H1 (cell line): Measurements from ENCODE around the gene BUD23. TPM values are rescaled to one million over a fixed set of nuclear protein-coding genes. Genes with fewer than 3 reads are reported as not detected.

ENCODE experiments used
- KDM1A ChIP-seq: fragments of 200-600, 300-600 bp; sonication (generic); IDR thresholded peaks from 2 replicates; pipeline ENCODE4 v1.7.1; 2016; ENCODE audit warnings: mild to moderate bottlenecking, low read length, borderline replicate concordance
- NANOG ChIP-seq: IDR thresholded peaks from 2 replicates; pipeline ENCODE4 v1.6.1; 2011; ENCODE audit warnings: low read length, low read depth, mild to moderate bottlenecking, inconsistent platforms; ENCODE audit not compliant: insufficient read depth, poor library complexity, severe bottlenecking
- SIN3A ChIP-seq, 2 experiments: IDR thresholded peaks in 1 of 2; conservative IDR thresholded peaks in 1 of 2; 2 replicates each; pipeline ENCODE4 v1.6.1; 2011 to 2012; ENCODE audit warnings: low read length in 2 of 2, improper control_type of control experiment in 1 of 2, low read depth in 1 of 2, mild to moderate bottlenecking in 1 of 2
- SIRT6 ChIP-seq: IDR thresholded peaks from one replicate; pipeline ENCODE4 v1.7.1; 2012; ENCODE audit warnings: low read length, inconsistent platforms
- SIX5 ChIP-seq: IDR thresholded peaks from 2 replicates; pipeline ENCODE4 v1.6.1; 2011; ENCODE audit warnings: mild to moderate bottlenecking, low read depth, low read length
- TBP ChIP-seq: IDR thresholded peaks from 2 replicates; pipeline ENCODE4 v1.6.1; 2011; ENCODE audit warnings: low read depth, low read length, improper control_type of control experiment
- YY1 ChIP-seq: IDR thresholded peaks from 2 replicates; pipeline ENCODE4 v1.6.1; 2011; ENCODE audit warnings: low read depth, mild to moderate bottlenecking, low read length
- polyA plus RNA-seq, 7 experiments: library from polyadenylated mRNA; depleted of rRNA in 3 of 7; stranded (reverse) in 5 of 7; unstranded in 2 of 7; fragments of >200 nt in 5 of 7; fragments of 200-250 nt in 2 of 7; gene quantifications; 1 replicate in 5 of 7; 2 replicates in 1 of 7; 4 replicates in 1 of 7; pipeline versions ENCODE4 v1.2.1 to v1.2.3, GENCODE V29; 2011 to 2013; ENCODE audit warnings: missing spikeins in 2 of 7, mixed read lengths in 2 of 7
- total RNA-seq: library from RNA; stranded (reverse); fragmentation: NEBNext Ultra II Directional; extraction: Animal tissue kit (Norgen Biotek cat#: 25700); gene quantifications from 2 replicates; pipeline ENCODE4 v1.2.1, GENCODE V29; 2021
- TF ChIP-seq, protein P1 (sequence below), 3 experiments: IDR thresholded peaks; 1 replicate in 2 of 3; 2 replicates in 1 of 3; pipeline versions ENCODE4 v1.5.1 to v1.6.1; 2011; ENCODE audit warnings: low read length in 3 of 3, mild to moderate bottlenecking in 3 of 3, inconsistent platforms in 2 of 3, low read depth in 1 of 3, moderate library complexity in 1 of 3; ENCODE audit not compliant: insufficient read depth in 1 of 3; ENCODE audit errors: control extremely low read depth in 1 of 3

The BUD23 gene
- total and polyA plus RNA-seq, 2 of the 8 experiments (the other 6 are each of a cell fraction or from before 2014, with no cell fraction given) = 72.3 to 78.4 TPM

DNA sequence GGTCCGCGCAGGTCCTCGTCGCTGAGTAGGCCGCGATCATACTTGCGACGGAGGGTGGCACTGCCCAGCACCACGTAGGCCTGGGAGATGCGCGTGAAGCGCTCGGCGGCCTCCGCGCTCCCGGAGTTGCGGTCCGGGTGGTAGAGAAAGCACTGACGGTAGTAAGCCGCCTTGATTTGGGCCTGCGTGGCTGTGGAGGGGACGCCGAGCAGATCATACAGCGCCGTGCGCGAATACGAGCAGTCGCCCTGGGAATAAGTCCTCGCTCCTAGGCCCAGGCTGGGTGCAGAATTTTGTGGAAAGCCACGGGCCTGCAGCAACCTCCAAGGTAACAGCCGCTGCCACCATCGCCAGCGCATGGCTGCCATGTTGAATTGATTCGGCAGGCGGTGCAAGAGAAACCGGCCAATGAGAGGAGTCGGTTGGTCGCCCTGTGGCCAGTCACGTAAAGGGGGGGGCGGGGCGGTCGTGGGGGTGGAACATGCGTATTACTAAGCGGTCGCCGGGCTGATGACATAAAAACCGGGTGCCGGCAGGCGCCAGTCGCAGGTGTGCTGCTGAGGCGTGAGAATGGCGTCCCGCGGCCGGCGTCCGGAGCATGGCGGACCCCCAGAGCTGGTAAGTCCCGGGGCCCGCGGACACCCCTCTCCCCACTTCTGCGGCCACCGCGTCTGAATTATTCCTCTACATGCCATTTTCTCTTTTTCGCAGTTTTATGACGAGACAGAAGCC is at the start of gene BUD23, which contains the start of gene DNAJC30 (continued):
- TF ChIP-seq YY1 (peak; percentile 95), KDM1A (no peak), SIX5 (peak; percentile 5; the same call in 1 of the 2 replicates), TBP (peak; percentile 89), NANOG (no peak), SIRT6 (no peak), SIN3A (conservative IDR thresholded peaks at IDR 0.05 in 1 of 2, IDR thresholded peaks at IDR 0.05 in 1 of 2; ENCODE audit: low read depth in 1 of 2, low read length in 2 of 2) (peak in 1 of 2 experiments; percentile 79)
- TF ChIP-seq, protein P1, sequence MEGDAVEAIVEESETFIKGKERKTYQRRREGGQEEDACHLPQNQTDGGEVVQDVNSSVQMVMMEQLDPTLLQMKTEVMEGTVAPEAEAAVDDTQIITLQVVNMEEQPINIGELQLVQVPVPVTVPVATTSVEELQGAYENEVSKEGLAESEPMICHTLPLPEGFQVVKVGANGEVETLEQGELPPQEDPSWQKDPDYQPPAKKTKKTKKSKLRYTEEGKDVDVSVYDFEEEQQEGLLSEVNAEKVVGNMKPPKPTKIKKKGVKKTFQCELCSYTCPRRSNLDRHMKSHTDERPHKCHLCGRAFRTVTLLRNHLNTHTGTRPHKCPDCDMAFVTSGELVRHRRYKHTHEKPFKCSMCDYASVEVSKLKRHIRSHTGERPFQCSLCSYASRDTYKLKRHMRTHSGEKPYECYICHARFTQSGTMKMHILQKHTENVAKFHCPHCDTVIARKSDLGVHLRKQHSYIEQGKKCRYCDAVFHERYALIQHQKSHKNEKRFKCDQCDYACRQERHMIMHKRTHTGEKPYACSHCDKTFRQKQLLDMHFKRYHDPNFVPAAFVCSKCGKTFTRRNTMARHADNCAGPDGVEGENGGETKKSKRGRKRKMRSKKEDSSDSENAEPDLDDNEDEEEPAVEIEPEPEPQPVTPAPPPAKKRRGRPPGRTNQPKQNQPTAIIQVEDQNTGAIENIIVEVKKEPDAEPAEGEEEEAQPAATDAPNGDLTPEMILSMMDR (IDR thresholded peaks at IDR 0.05; ENCODE audit: control extremely low read depth in 1 of 3, insufficient read depth in 1 of 3, low read depth in 1 of 3, low read length in 3 of 3) = no peak; a peak in 1 of 4 replicates
